Activated T-cell treated with anti-CD3 and anti-CD28 coated beads, Interleukin-2, amount 50 U/mL, for 72 hours (primary cell): ENCODE data around the gene PLA2G5. TPM values are rescaled to one million over a fixed set of nuclear protein-coding genes. Genes with fewer than 3 reads are reported as not detected.

Experiments used
- ATAC-seq, 2 donors: fragments of 150-1000 bp; cut with Tn5 transposase; replicated peaks in 1 of 2; 2 replicates each; pipeline ENCODE4 v1.10.0; 2021; ENCODE audit warnings: moderate library complexity in 2 of 2, mild to moderate bottlenecking in 1 of 2
- DNase-seq, 2 donors: peaks; one replicate each; pipeline ENCODE4 v3.0.0; 2021 to 2022; ENCODE audit warnings: mixed read lengths in 1 of 2
- H3K27ac Mint-ChIP-seq: one replicate; pipeline ENCODE4 v1.8.0; 2022; ENCODE audit warnings: mild to moderate bottlenecking, moderate library complexity, mixed read lengths
- H3K27me3 Mint-ChIP-seq: one replicate; pipeline ENCODE4 v1.8.0; 2022; ENCODE audit warnings: low read depth, mixed read lengths
- H3K36me3 Mint-ChIP-seq, 2 donors: one replicate each; pipeline ENCODE4 v1.8.0; 2022; ENCODE audit warnings: mixed read lengths in 2 of 2, mild to moderate bottlenecking in 1 of 2; ENCODE audit not compliant: insufficient read depth in 2 of 2
- H3K4me1 Mint-ChIP-seq: one replicate; pipeline ENCODE4 v1.8.0; 2022; ENCODE audit warnings: low read depth, mixed read lengths
- H3K4me3 Mint-ChIP-seq, 2 donors: one replicate each; pipeline ENCODE4 v1.8.0; 2022; ENCODE audit warnings: mild to moderate bottlenecking in 2 of 2, mixed read lengths in 2 of 2, moderate library complexity in 2 of 2
- H3K9me3 Mint-ChIP-seq, 2 donors: one replicate each; pipeline ENCODE4 v1.8.0; 2022; ENCODE audit warnings: mixed read lengths in 2 of 2
- total RNA-seq, 2 donors: library from RNA; stranded (reverse); gene quantifications; one replicate each; pipeline ENCODE4 v1.2.3, GENCODE V29; 2022

The PLA2G5 gene
- total RNA-seq, 2 donors from 2014 or later, result not detected

DNA sequence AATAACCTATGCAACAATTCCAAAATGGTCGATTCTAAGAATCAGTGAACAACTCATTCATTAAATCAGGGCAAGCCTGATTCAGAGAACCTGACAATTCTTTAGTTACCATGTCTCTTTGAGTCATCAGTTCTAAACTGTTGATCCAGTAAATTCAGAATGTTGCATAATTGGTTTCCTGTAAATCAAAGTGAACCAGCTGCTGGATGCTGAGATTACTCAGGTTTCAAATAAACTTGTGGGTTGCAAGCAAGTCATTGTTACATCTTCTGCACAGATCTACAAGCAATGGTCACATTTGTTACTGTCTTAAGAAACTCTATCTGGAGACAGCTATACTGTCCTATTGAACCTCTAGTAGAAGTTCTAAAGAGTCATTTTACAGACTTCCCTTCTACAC is 32.9 kb downstream of the PLA2G5 start:
- H3K36me3 Mint-ChIP-seq, result no peaks in the 10 kb centered on the region
- H3K4me1 Mint-ChIP-seq, result peaks cover 9% of the 10 kb centered on the region
- H3K27ac Mint-ChIP-seq, result peak overlapping the region; percentile 10
- DNase-seq (peak in 1 of 2 donors; percentile 3), ATAC-seq (peak; percentile 85 to 91)
- no peak overlapping the region for H3K4me3 Mint-ChIP-seq
- peaks cover 22% of the 10 kb centered on the region for H3K27me3 Mint-ChIP-seq
- H3K9me3 Mint-ChIP-seq, result no peaks in the 10 kb centered on the region

- Mint-ChIP-seq H3K9me3 (no peaks in the 10 kb centered on the region), H3K27me3 (peaks cover 26% of the 10 kb centered on the region), H3K36me3 (no peaks in the 10 kb centered on the region), H3K4me1 (peaks cover 9% of the 10 kb centered on the region), H3K27ac (no peak overlapping the region), H3K4me3 (no peak overlapping the region)
- DNase-seq (no peak), ATAC-seq (no peak)
These were observed 35.9 kb downstream of the PLA2G5 start for GRCh38 chr1:20105856-20106255.

GRCh38 chr1:20107351-20107750 is 37.4 kb downstream of the PLA2G5 start:
- ATAC-seq (no peak), DNase-seq (no peak)
- H3K4me3 Mint-ChIP-seq, result no peak overlapping the region
- peaks cover 19% of the 10 kb centered on the region for H3K27me3 Mint-ChIP-seq
- H3K36me3 Mint-ChIP-seq, result no peaks in the 10 kb centered on the region
- H3K27ac Mint-ChIP-seq, result no peak overlapping the region
- H3K9me3 Mint-ChIP-seq, result no peaks in the 10 kb centered on the region
- H3K4me1 Mint-ChIP-seq, result peaks cover 9% of the 10 kb centered on the region

DNA sequence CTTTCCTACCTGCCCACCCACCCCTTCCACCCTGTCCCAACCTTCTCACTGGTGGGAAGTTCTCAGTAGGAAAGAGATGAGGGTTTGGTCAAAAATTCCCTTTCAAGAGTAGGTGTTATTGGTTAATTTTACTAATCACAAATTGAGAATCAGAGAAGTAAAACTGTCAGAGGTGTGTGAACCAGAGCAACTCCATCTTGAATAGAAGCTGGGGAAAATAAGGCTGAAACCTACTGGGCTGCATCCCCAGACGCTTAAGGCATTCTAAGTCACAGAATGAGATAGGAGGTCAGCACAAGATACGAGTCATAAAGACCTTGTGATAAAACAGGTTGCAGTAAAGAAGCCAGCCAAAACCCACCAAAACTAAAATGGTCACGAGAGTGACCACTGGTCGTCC is 37.8 kb downstream of the PLA2G5 start:
- no peaks in the 10 kb centered on the region for H3K9me3 Mint-ChIP-seq
- H3K4me1 Mint-ChIP-seq, result peaks cover 7% of the 10 kb centered on the region

GRCh38 chr1:20108366-20109123 is 38.6 kb downstream of the PLA2G5 start:
- H3K36me3 Mint-ChIP-seq, result no peaks in the 10 kb centered on the region
- DNase-seq, result no peak
- H3K27ac Mint-ChIP-seq, result no peak overlapping the region
- peaks cover 19% of the 10 kb centered on the region for H3K27me3 Mint-ChIP-seq
- no peaks in the 10 kb centered on the region for H3K4me1 Mint-ChIP-seq
- H3K4me3 Mint-ChIP-seq, result no peak overlapping the region
- ATAC-seq, result no peak
- no peaks in the 10 kb centered on the region for H3K9me3 Mint-ChIP-seq

More for the DNA sequence above, 37.8 kb downstream of the PLA2G5 start:
- H3K27me3 Mint-ChIP-seq, result peaks cover 19% of the 10 kb centered on the region
- ATAC-seq (no peak), DNase-seq (no peak)
- H3K36me3 Mint-ChIP-seq, result no peaks in the 10 kb centered on the region
- H3K27ac Mint-ChIP-seq, result no peak overlapping the region
- H3K4me3 Mint-ChIP-seq, result no peak overlapping the region

GRCh38 chr1:20109223-20109856 is 39.3 kb downstream of the PLA2G5 start:
- no peak for DNase-seq
- H3K27ac Mint-ChIP-seq, result no peak overlapping the region
- no peaks in the 10 kb centered on the region for H3K9me3 Mint-ChIP-seq
- H3K4me1 Mint-ChIP-seq, result no peaks in the 10 kb centered on the region
- H3K4me3 Mint-ChIP-seq, result no peak overlapping the region
- peak; percentile 7 to 23 for ATAC-seq
- H3K27me3 Mint-ChIP-seq, result peaks cover 22% of the 10 kb centered on the region
- no peaks in the 10 kb centered on the region for H3K36me3 Mint-ChIP-seq

GRCh38 chr1:20110679-20111078 is 40.7 kb downstream of the PLA2G5 start:
- Mint-ChIP-seq H3K4me3 (no peak overlapping the region), H3K27ac (no peak overlapping the region), H3K27me3 (peaks cover 25% of the 10 kb centered on the region), H3K9me3 (no peaks in the 10 kb centered on the region), H3K36me3 (no peaks in the 10 kb centered on the region), H3K4me1 (no peaks in the 10 kb centered on the region)
- DNase-seq, result no peak
- ATAC-seq, result no peak

DNA sequence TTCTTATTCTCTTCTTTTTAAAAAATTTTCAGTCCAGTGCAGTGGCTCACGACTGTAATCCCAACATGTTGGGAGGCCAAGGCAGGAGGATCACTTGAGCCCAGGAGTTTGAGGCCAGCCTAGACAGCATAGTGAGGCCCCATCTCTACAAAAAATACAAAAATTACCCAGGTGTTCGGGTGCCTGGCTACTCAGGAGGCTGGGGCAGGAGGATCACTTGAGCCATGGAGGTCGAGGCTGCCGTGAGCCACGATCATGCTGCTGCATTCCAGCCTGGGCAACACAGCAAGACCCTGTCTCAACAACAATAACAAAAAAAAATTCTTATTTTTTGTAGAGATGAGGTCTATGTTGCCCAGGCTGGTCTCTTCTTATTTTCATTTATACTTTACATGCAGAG is 41.5 kb downstream of the PLA2G5 start:
- H3K9me3 Mint-ChIP-seq, result no peaks in the 10 kb centered on the region
- no peak overlapping the region for H3K27ac Mint-ChIP-seq

GRCh38 chr1:20112279-20113000 is 42.4 kb downstream of the PLA2G5 start:
- no peak for ATAC-seq

More for the DNA sequence above, 41.5 kb downstream of the PLA2G5 start:
- ATAC-seq (no peak), DNase-seq (no peak)
- H3K27me3 Mint-ChIP-seq, result peaks cover 24% of the 10 kb centered on the region
- no peaks in the 10 kb centered on the region for H3K4me1 Mint-ChIP-seq
- H3K4me3 Mint-ChIP-seq, result no peak overlapping the region
- no peaks in the 10 kb centered on the region for H3K36me3 Mint-ChIP-seq

GRCh38 chr1:20114021-20114648 is 44.1 kb downstream of the PLA2G5 start:
- H3K4me3 Mint-ChIP-seq, result no peak overlapping the region
- H3K36me3 Mint-ChIP-seq, result no peaks in the 10 kb centered on the region
- H3K27me3 Mint-ChIP-seq, result peaks cover 5% of the 10 kb centered on the region
- DNase-seq (no peak), ATAC-seq (no peak)
- H3K9me3 Mint-ChIP-seq, result no peaks in the 10 kb centered on the region
- H3K4me1 Mint-ChIP-seq, result no peaks in the 10 kb centered on the region
- H3K27ac Mint-ChIP-seq, result no peak overlapping the region

More at GRCh38 chr1:20112279-20113000, 42.4 kb downstream of the PLA2G5 start:
- no peaks in the 10 kb centered on the region for H3K4me1 Mint-ChIP-seq
- DNase-seq, result no peak
- no peaks in the 10 kb centered on the region for H3K9me3 Mint-ChIP-seq
- H3K36me3 Mint-ChIP-seq, result no peaks in the 10 kb centered on the region
- H3K27ac Mint-ChIP-seq, result no peak overlapping the region
- H3K4me3 Mint-ChIP-seq, result no peak overlapping the region
- peaks cover 14% of the 10 kb centered on the region for H3K27me3 Mint-ChIP-seq

- H3K27ac Mint-ChIP-seq, result no peak overlapping the region
- no peaks in the 10 kb centered on the region for H3K4me1 Mint-ChIP-seq
These were observed 45.5 kb downstream of the PLA2G5 start for GRCh38 chr1:20115479-20115878.

DNA sequence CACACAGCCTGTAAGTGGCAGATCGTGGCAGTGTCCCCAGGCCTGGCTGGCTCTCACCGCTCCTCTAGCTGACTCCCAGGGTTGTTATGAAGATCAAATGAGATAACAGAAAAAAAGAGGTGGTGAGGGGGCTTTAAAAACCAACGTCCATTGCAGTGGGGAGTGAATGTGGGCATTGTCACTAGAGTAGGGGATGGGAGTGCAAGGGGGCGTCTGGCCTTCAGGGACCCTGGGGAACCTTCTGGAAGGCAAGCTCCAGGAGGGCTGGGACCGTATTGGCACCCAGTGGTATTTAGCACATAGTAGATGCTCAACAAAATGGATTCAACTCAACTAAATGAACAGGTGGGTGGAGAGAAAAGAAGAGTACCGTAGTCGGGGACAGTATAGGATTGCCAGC is 45.9 kb downstream of the PLA2G5 start:
- Mint-ChIP-seq H3K9me3 (no peaks in the 10 kb centered on the region), H3K4me1 (no peaks in the 10 kb centered on the region), H3K27ac (no peak overlapping the region), H3K4me3 (no peak overlapping the region), H3K36me3 (no peaks in the 10 kb centered on the region), H3K27me3 (peaks cover 16% of the 10 kb centered on the region)
- DNase-seq (no peak), ATAC-seq (no peak)

More at GRCh38 chr1:20115479-20115878, 45.5 kb downstream of the PLA2G5 start:
- Mint-ChIP-seq H3K27me3 (peaks cover 12% of the 10 kb centered on the region), H3K36me3 (no peaks in the 10 kb centered on the region), H3K4me3 (no peak overlapping the region), H3K9me3 (no peaks in the 10 kb centered on the region)
- ATAC-seq (no peak), DNase-seq (no peak)

DNA sequence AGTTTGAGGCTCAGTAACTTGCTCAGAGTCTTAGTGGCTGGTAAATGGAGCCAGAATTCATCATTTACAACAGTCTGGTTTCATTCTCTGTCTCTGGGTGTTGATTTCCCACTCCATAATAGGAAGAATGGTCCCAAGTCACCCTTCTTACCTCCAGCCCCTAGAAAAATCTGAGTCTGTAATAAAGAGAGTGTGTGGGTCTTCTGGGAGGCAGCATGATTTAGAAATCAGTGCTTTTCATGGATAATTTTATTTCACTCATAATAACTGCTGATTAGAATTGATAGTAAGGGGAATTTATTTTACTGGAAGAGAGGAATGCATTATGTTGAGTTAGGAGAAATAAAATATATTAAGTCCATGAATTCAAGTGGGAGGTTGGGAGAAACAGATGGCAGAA is 47.2 kb downstream of the PLA2G5 start:
- no peaks in the 10 kb centered on the region for H3K36me3 Mint-ChIP-seq
- H3K9me3 Mint-ChIP-seq, result no peaks in the 10 kb centered on the region
- no peaks in the 10 kb centered on the region for H3K4me1 Mint-ChIP-seq
- no peak for ATAC-seq
- H3K4me3 Mint-ChIP-seq, result no peak overlapping the region
- peaks cover 29% of the 10 kb centered on the region for H3K27me3 Mint-ChIP-seq
- DNase-seq, result no peak
- H3K27ac Mint-ChIP-seq, result no peak overlapping the region
